HepG2 (cell line): Measurements from ENCODE around the gene HDAC3.

ENCODE experiments used
- GABPA ChIP-seq, 2 experiments: IDR thresholded peaks; 2 replicates each; pipeline ENCODE4 v1.6.1; 2011 to 2016; ENCODE audit warnings: low read depth in 2 of 2, low read length in 1 of 2, missing biosample characterization in 1 of 2, missing genetic modification characterization in 1 of 2
- ZNF773 ChIP-seq: sonication (generic); formaldehyde crosslinking; IDR thresholded peaks from 2 replicates; pipeline ENCODE4 v1.4.0; 2020; ENCODE audit warnings: missing genetic modification reagents, borderline replicate concordance
- TF ChIP-seq, protein P1 (sequence below): sonication (generic); formaldehyde crosslinking; IDR thresholded peaks from 2 replicates; pipeline ENCODE4 v1.5.1; 2020; ENCODE audit warnings: mild to moderate bottlenecking, missing genetic modification reagents, moderate library complexity

DNA sequence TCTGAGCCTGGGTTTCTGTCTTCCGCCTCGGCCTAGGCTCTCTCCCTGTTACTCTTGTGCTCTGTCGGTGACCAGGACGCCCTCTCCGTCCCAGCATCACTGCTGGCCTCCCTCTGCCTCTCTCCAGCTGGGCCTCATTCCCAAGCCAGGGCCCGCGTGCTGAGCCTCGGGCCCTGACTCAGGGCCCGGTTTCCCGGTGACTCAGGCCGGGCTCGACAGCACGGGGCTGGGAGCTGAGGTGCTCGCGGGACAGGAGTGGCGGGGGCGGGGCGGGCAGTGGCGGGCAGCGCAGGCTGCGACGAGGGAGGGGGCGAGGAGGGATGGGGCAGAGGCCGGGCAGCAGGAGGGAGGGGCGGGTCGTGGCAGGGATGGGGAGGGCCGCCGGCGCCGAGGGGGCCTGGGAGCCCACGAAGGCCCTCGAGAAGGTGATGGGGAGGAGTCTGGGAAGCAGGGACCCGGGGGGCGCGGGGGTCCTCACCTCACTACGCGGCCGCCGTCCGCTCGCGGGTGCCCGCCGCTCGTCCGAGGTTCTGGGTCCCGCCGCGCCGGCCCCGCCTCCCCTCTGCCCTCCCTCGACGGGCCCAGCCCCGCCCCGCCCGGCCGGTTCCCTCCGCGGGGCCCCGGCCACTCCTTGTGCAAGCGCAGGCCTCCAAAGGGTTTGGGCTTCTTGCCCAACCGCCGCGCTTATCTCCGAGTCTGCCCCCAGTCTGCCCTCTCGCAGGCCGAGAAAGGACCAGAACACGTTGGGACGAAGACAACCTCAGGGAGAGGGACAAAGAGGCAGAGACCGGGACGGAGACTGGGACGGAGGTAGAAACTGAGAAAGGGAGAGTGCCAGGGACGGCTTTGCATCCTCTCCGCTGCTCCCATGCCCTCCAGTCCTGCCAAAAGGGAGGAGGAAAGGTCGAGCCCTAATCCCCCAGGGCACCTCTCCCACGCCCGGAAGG lies 45.3 kb upstream of the HDAC3 start, which contains the start of gene ARAP3:
- TF ChIP-seq, protein P1, sequence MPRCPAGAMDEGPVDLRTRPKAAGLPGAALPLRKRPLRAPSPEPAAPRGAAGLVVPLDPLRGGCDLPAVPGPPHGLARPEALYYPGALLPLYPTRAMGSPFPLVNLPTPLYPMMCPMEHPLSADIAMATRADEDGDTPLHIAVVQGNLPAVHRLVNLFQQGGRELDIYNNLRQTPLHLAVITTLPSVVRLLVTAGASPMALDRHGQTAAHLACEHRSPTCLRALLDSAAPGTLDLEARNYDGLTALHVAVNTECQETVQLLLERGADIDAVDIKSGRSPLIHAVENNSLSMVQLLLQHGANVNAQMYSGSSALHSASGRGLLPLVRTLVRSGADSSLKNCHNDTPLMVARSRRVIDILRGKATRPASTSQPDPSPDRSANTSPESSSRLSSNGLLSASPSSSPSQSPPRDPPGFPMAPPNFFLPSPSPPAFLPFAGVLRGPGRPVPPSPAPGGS (CRISPR knock-in tag): no peak
- TF ChIP-seq GABPA (IDR thresholded peaks at IDR 0.05; ENCODE audit: low read depth, low read length): no peak
- no peak for TF ChIP-seq GABPA (CRISPR knock-in tag; IDR thresholded peaks at IDR 0.05; ENCODE audit: low read depth)
- TF ChIP-seq ZNF773 (CRISPR knock-in tag): no peak
